IMR-90 (cell line): ENCODE measurements around the gene LTBP1. TPM values are rescaled to one million over a fixed set of nuclear protein-coding genes. Genes with fewer than 3 reads are reported as not detected.

Experiments used
- ATAC-seq: fragments of 200-7000 bp; cut with Tn5 transposase; 2 replicates; pipeline ENCODE4 v1.9.1; 2020; ENCODE audit warnings: low read depth, mild to moderate bottlenecking, moderate library complexity
- BruUV-seq: library from RNA; stranded (reverse); fragments of 400-500 nt; replicated peaks from 2 replicates; lab custom pipeline; 2021; lab: Mats Ljungman, UMichigan
- CTCF ChIA-PET: fragments of 300-600 bp; formaldehyde crosslinking; extraction: SDS; loops from one replicate; lab custom pipeline; 2021; ENCODE audit warnings: antibody characterized with exemption; lab: Yijun Ruan, JAX
- POLR2A ChIA-PET: fragments of 300-600 bp; sonication (Branson Sonifier 250); formaldehyde crosslinking; loops from one replicate; lab custom pipeline; 2022; ENCODE audit warnings: antibody characterized with exemption; ENCODE audit not compliant: unreplicated experiment; lab: Charles Lee
- DNase-seq: peaks from one replicate; pipeline ENCODE4 v3.0.0; 2013
- H2AFZ ChIP-seq: replicated peaks from 2 replicates; pipeline ENCODE3; 2013; ENCODE audit warnings: low read length, mild to moderate bottlenecking; ENCODE audit not compliant: poor library complexity
- H2AK5ac ChIP-seq: 2 replicates; pipeline ENCODE4 v1.6.1; 2013; ENCODE audit warnings: low read depth, low read length, inconsistent platforms
- H2AK9ac ChIP-seq: replicated peaks from 2 replicates; pipeline ENCODE3; 2013; ENCODE audit warnings: mild to moderate bottlenecking, low read depth, low read length, moderate library complexity; ENCODE audit not compliant: poor library complexity
- H2BK120ac ChIP-seq: 2 replicates; pipeline ENCODE4 v1.6.1; 2013; ENCODE audit warnings: low read depth, low read length, inconsistent platforms
- H2BK15ac ChIP-seq: 3 replicates; pipeline ENCODE4 v1.6.1; 2013; ENCODE audit warnings: low read depth, low read length, inconsistent platforms
- H2BK20ac ChIP-seq: 2 replicates; pipeline ENCODE4 v1.6.1; 2013; ENCODE audit warnings: low read depth, mild to moderate bottlenecking, inconsistent platforms, low read length, moderate library complexity
- H2BK5ac ChIP-seq: 2 replicates; pipeline ENCODE4 v1.6.1; 2013; ENCODE audit warnings: mild to moderate bottlenecking, low read depth, low read length, inconsistent platforms; ENCODE audit not compliant: poor library complexity, severe bottlenecking
- H3K14ac ChIP-seq: replicated peaks from 2 replicates; pipeline ENCODE4 v1.6.1; 2013; ENCODE audit warnings: low read depth, low read length, inconsistent platforms
- H3K18ac ChIP-seq: 2 replicates; pipeline ENCODE4 v1.6.1; 2013; ENCODE audit warnings: low read depth, low read length, control low read depth
- H3K23ac ChIP-seq: 2 replicates; pipeline ENCODE4 v1.6.1; 2013; ENCODE audit warnings: low read depth, low read length, inconsistent platforms
- H3K27ac ChIP-seq: 2 replicates; pipeline ENCODE4 v1.5.1; 2013; ENCODE audit warnings: mild to moderate bottlenecking, control low read depth, low read length; ENCODE audit not compliant: insufficient read depth
- H3K27me3 ChIP-seq: 2 replicates; pipeline ENCODE4 v1.6.1; 2013; ENCODE audit warnings: low read length; ENCODE audit not compliant: control insufficient read depth, insufficient read depth
- H3K36me3 ChIP-seq: 2 replicates; pipeline ENCODE4 v1.6.1; 2013; ENCODE audit warnings: low read length, mixed read lengths; ENCODE audit not compliant: control insufficient read depth, insufficient read depth
- H3K4ac ChIP-seq: 2 replicates; pipeline ENCODE4 v1.6.1; 2013; ENCODE audit warnings: low read depth, low read length, inconsistent platforms
- H3K4me1 ChIP-seq: 2 replicates; pipeline ENCODE4 v1.6.1; 2013; ENCODE audit warnings: low read length, mixed read lengths; ENCODE audit not compliant: control insufficient read depth, insufficient read depth
- H3K4me2 ChIP-seq: 2 replicates; pipeline ENCODE4 v1.6.1; 2013; ENCODE audit warnings: low read depth, mild to moderate bottlenecking, control low read depth, low read length, moderate library complexity
- H3K4me3 ChIP-seq: 2 replicates; pipeline ENCODE4 v1.5.1; 2013; ENCODE audit warnings: low read depth, mild to moderate bottlenecking, control low read depth, low read length, moderate library complexity; ENCODE audit not compliant: insufficient read depth
- H3K56ac ChIP-seq: 2 replicates; pipeline ENCODE4 v1.6.1; 2013; ENCODE audit warnings: low read length, inconsistent platforms; ENCODE audit not compliant: insufficient read depth; ENCODE audit errors: extremely low read depth
- H3K79me1 ChIP-seq, 2 experiments: 2 replicates each; pipeline ENCODE4 v1.6.1; 2013; ENCODE audit warnings: low read length in 2 of 2, inconsistent platforms in 1 of 2, low read depth in 1 of 2
- H3K9ac ChIP-seq: 2 replicates; pipeline ENCODE4 v1.6.1; 2013; ENCODE audit warnings: low read depth, low read length, control low read depth
- H3K9me1 ChIP-seq: 2 replicates; pipeline ENCODE4 v1.6.1; 2013; ENCODE audit warnings: low read length, inconsistent platforms; ENCODE audit not compliant: insufficient read depth
- H3K9me3 ChIP-seq: 2 replicates; pipeline ENCODE4 v1.6.1; 2013; ENCODE audit warnings: low read length; ENCODE audit not compliant: control insufficient read depth, insufficient read depth
- H4K20me1 ChIP-seq: 2 replicates; pipeline ENCODE4 v1.6.1; 2013; ENCODE audit warnings: low read length, inconsistent platforms; ENCODE audit not compliant: insufficient read depth
- H4K5ac ChIP-seq: 2 replicates; pipeline ENCODE4 v1.6.1; 2013; ENCODE audit warnings: mild to moderate bottlenecking, low read depth, low read length, control low read depth
- H4K8ac ChIP-seq, 2 experiments: 2 replicates each; pipeline ENCODE4 v1.6.1; 2013; ENCODE audit warnings: low read depth in 2 of 2, low read length in 2 of 2, control low read depth in 1 of 2, inconsistent platforms in 1 of 2
- H4K91ac ChIP-seq: 2 replicates; pipeline ENCODE4 v1.6.1; 2013; ENCODE audit warnings: low read depth, low read length, inconsistent platforms; ENCODE audit not compliant: insufficient read depth
- BHLHE40 ChIP-seq: fragments of 150-350 bp; IDR thresholded peaks from 2 replicates; pipeline ENCODE4 v1.6.1; 2016; ENCODE audit warnings: mild to moderate bottlenecking, low read depth, low read length
- CEBPB ChIP-seq: IDR thresholded peaks from 2 replicates; pipeline ENCODE4 v1.6.1; 2012; ENCODE audit warnings: low read depth, low read length, improper control_type of control experiment
- CHD1 ChIP-seq: IDR thresholded peaks from 2 replicates; pipeline ENCODE4 v1.6.1; 2012; ENCODE audit warnings: low read depth, low read length, improper control_type of control experiment
- FOS ChIP-seq: fragments of 150-350 bp; IDR thresholded peaks from 2 replicates; pipeline ENCODE4 v1.6.1; 2016; ENCODE audit warnings: low read depth, low read length
- MAZ ChIP-seq: IDR thresholded peaks from 2 replicates; pipeline ENCODE4 v1.6.1; 2012; ENCODE audit warnings: low read depth, mild to moderate bottlenecking, low read length, improper control_type of control experiment, moderate library complexity, borderline replicate concordance
- MXI1 ChIP-seq: IDR thresholded peaks from 2 replicates; pipeline ENCODE4 v1.6.1; 2012; ENCODE audit warnings: low read depth, mild to moderate bottlenecking, low read length, moderate library complexity, borderline replicate concordance
- NFE2L2 ChIP-seq: fragments of 150-350 bp; IDR thresholded peaks from 2 replicates; pipeline ENCODE4 v1.6.1; 2016; ENCODE audit warnings: low read depth, mild to moderate bottlenecking, low read length
- POLR2A ChIP-seq: IDR thresholded peaks from 2 replicates; pipeline ENCODE4 v1.6.1; 2012; ENCODE audit warnings: mild to moderate bottlenecking, low read depth, low read length
- RAD21 ChIP-seq: IDR thresholded peaks from 2 replicates; pipeline ENCODE4 v1.6.1; 2012; ENCODE audit warnings: low read length, improper control_type of control experiment
- RCOR1 ChIP-seq: IDR thresholded peaks from 2 replicates; pipeline ENCODE4 v1.6.1; 2012; ENCODE audit warnings: mild to moderate bottlenecking, low read length, improper control_type of control experiment; ENCODE audit not compliant: insufficient replicate concordance
- RFX5 ChIP-seq: IDR thresholded peaks from 2 replicates; pipeline ENCODE4 v1.8.0; 2012; ENCODE audit warnings: low read depth, mild to moderate bottlenecking, low read length, moderate library complexity
- SMC3 ChIP-seq: fragments of 150-350 bp; IDR thresholded peaks from 2 replicates; pipeline ENCODE4 v1.6.1; 2016; ENCODE audit warnings: low read depth, mild to moderate bottlenecking, antibody characterized with exemption, low read length, moderate library complexity
- WGBS, 2 experiments: methylation state at CpG; one replicate each; pipeline versions ENCODE4 v1.1.5 to v1.1.7; 2013; ENCODE audit warnings: missing lambda C conversion rate in 2 of 2; ENCODE audit not compliant: insufficient read length in 1 of 2; ENCODE audit errors: extremely low coverage in 2 of 2; 5-methylcytosine and 5-hydroxymethylcytosine counted together
- dilution Hi-C: fragments of 300-500 bp; cut with HindIII; formaldehyde crosslinking; loops from one replicate; pipeline ENCODE4 v1.14.3; 2018; ENCODE audit warnings: low sequenced_read_pairs; ENCODE audit not compliant: unreplicated experiment
- in situ Hi-C: fragments of 300-500 bp; cut with MboI; formaldehyde crosslinking; loops from 3 replicates; pipeline ENCODE4 v1.14.3; 2019; ENCODE audit warnings: low sequenced_read_pairs, inconsistent platforms, mixed read lengths
- intact Hi-C: fragments of 100-400 bp; cut with micrococcal nuclease; formaldehyde crosslinking; loops from 2 replicates; pipeline ENCODE4 v1.10.0; 2022
- polyA plus RNA-seq, 3 experiments: library from polyadenylated mRNA; depleted of rRNA; stranded (reverse); fragments of >200 nt; gene quantifications; 2 replicates each; pipeline ENCODE4 v1.2.3, GENCODE V29; 2012; ENCODE audit warnings: low replicate concordance in 1 of 3
- total RNA-seq: library from RNA; depleted of rRNA; stranded (reverse); fragments of >200 nt; gene quantifications from 2 replicates; pipeline ENCODE4 v1.2.3, GENCODE V29; 2012
- TF ChIP-seq, protein P1 (sequence below): conservative IDR thresholded peaks from 2 replicates; pipeline ENCODE4 v1.5.1; 2012; ENCODE audit warnings: mild to moderate bottlenecking, low read depth, low read length, improper control_type of control experiment
- TF ChIP-seq, protein P2 (sequence below): fragments of 150-350 bp; IDR thresholded peaks from 2 replicates; pipeline ENCODE4 v1.6.1; 2017; ENCODE audit warnings: mild to moderate bottlenecking, antibody characterized with exemption, low read length, low read depth
- TF ChIP-seq, protein P3 (sequence below): fragments of 150-350 bp; IDR thresholded peaks from 2 replicates; pipeline ENCODE4 v1.6.1; 2016; ENCODE audit warnings: low read depth, mild to moderate bottlenecking, low read length, moderate library complexity, borderline replicate concordance

LTBP1 gene
- total and polyA plus RNA-seq, 2 of the 4 experiments (the other 2 are of a cell fraction): 235 to 326 TPM

DNA sequence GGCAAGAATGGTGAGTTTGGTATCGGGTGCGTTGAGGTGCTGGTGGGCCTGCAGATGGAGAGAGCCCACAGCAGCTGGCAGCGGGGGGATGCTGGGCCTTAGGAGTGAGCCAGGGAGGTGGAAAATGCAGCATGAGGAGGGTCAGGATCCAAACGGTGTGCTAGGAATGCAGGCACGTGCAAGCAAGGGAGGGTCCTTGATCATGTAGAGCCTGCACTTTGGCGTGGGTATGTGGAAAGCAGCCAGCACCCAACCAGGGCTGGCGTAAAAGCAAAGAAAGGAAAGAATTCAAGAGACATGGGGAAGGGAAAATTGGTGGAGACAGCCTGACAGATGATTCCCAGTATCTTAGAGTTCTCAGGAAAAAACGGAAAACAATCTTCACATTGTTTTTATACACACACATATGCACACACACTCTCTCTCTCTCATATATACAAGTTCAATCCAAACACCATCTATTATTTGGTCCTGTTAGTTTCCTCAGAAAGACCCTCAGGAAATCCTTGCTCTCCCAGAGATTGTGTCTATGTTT lies 46.3 kb downstream of the LTBP1 start:
- peaks cover 8% of the 10 kb centered on the region for H3K4me1 ChIP-seq
- no peak overlapping the region for H3K27ac ChIP-seq
- H2AK9ac ChIP-seq: no peak overlapping the region
- H3K56ac ChIP-seq: no peak overlapping the region
- H4K91ac ChIP-seq: no peak overlapping the region
- H2BK5ac ChIP-seq: no peak overlapping the region
- no peaks in the 10 kb centered on the region for H3K27me3 ChIP-seq
- dilution Hi-C loops (no loop called here), intact Hi-C loops (no loop called here), in situ Hi-C loops (no loop called here)
- no peak overlapping the region for H4K5ac ChIP-seq
- H4K20me1 ChIP-seq: no peaks in the 10 kb centered on the region
- peaks cover 6% of the 10 kb centered on the region for H3K9me1 ChIP-seq
- no peak overlapping the region for H2AFZ ChIP-seq
- H4K8ac ChIP-seq: no peak overlapping the region
- no peak overlapping the region for H2BK120ac ChIP-seq
- H3K14ac ChIP-seq: no peak overlapping the region
- H3K4me3 ChIP-seq: no peak overlapping the region
- H3K79me1 ChIP-seq: peaks cover 19 to 61% of the 10 kb centered on the region in 2 experiments
- no peaks in the 10 kb centered on the region for H3K9me3 ChIP-seq
- TF ChIP-seq CEBPB (no peak), MXI1 (no peak), RAD21 (no peak), POLR2A (no peak), RCOR1 (no peak), NFE2L2 (no peak), MAZ (no peak), CHD1 (no peak), FOS (no peak), SMC3 (no peak), BHLHE40 (no peak), RFX5 (no peak)
- TF ChIP-seq, protein P1, sequence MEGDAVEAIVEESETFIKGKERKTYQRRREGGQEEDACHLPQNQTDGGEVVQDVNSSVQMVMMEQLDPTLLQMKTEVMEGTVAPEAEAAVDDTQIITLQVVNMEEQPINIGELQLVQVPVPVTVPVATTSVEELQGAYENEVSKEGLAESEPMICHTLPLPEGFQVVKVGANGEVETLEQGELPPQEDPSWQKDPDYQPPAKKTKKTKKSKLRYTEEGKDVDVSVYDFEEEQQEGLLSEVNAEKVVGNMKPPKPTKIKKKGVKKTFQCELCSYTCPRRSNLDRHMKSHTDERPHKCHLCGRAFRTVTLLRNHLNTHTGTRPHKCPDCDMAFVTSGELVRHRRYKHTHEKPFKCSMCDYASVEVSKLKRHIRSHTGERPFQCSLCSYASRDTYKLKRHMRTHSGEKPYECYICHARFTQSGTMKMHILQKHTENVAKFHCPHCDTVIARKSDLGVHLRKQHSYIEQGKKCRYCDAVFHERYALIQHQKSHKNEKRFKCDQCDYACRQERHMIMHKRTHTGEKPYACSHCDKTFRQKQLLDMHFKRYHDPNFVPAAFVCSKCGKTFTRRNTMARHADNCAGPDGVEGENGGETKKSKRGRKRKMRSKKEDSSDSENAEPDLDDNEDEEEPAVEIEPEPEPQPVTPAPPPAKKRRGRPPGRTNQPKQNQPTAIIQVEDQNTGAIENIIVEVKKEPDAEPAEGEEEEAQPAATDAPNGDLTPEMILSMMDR: no peak
- TF ChIP-seq, protein P2, sequence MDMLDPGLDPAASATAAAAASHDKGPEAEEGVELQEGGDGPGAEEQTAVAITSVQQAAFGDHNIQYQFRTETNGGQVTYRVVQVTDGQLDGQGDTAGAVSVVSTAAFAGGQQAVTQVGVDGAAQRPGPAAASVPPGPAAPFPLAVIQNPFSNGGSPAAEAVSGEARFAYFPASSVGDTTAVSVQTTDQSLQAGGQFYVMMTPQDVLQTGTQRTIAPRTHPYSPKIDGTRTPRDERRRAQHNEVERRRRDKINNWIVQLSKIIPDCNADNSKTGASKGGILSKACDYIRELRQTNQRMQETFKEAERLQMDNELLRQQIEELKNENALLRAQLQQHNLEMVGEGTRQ: no peak
- TF ChIP-seq, protein P3, sequence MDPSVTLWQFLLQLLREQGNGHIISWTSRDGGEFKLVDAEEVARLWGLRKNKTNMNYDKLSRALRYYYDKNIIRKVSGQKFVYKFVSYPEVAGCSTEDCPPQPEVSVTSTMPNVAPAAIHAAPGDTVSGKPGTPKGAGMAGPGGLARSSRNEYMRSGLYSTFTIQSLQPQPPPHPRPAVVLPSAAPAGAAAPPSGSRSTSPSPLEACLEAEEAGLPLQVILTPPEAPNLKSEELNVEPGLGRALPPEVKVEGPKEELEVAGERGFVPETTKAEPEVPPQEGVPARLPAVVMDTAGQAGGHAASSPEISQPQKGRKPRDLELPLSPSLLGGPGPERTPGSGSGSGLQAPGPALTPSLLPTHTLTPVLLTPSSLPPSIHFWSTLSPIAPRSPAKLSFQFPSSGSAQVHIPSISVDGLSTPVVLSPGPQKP: no peak
- no peak overlapping the region for H2AK5ac ChIP-seq
- no peak overlapping the region for H3K4ac ChIP-seq
- H2BK20ac ChIP-seq: no peak overlapping the region
- no peak overlapping the region for H2BK15ac ChIP-seq
- ATAC-seq: no peak
- no peak overlapping the region for H3K18ac ChIP-seq
- no peak for DNase-seq
- no peak overlapping the region for H3K4me2 ChIP-seq
- CTCF ChIA-PET: no interaction called here
- no peak overlapping the region for H3K23ac ChIP-seq
- POLR2A ChIA-PET: no interaction called here
- H3K9ac ChIP-seq: no peak overlapping the region
- no peaks in the 10 kb centered on the region; the same call in 1 of the 2 replicates for H3K36me3 ChIP-seq
- WGBS, 2 experiments: 61% methylated on average over 5 of the region's 8 CpGs; no CpG with 5 or more reads in 1 of the 2 experiments
- BruUV-seq: no TSS peak
